HG03095 (cell line): ENCODE results near the gene TRAT1.

Experiments
- ATAC-seq: cut with Tn5 transposase; IDR thresholded peaks from one replicate; pipeline ENCODE4 v1.9.1; 2021; ENCODE audit warnings: moderate library complexity; ENCODE audit not compliant: unreplicated experiment

Gene TRAT1

GRCh38 chr3:108849075-108849474 lies 26.5 kb downstream of the TRAT1 start:
- no peak for ATAC-seq

GRCh38 chr3:108861401-108861800 lies 38.8 kb downstream of the TRAT1 start:
- ATAC-seq = no peak

GRCh38 chr3:108862865-108863798 lies 40.5 kb downstream of the TRAT1 start:
- ATAC-seq = peak; percentile 74

- no peak for ATAC-seq
Measured at GRCh38 chr3:108863799-108864135, 41.2 kb downstream of the TRAT1 start.

GRCh38 chr3:108877901-108878300 lies 55.3 kb downstream of the TRAT1 start:
- no peak for ATAC-seq

- no peak for ATAC-seq
Measured at GRCh38 chr3:108879915-108880314, 57.3 kb downstream of the TRAT1 start.

- ATAC-seq = no peak
Measured at GRCh38 chr3:108882762-108883161, 60.2 kb downstream of the TRAT1 start.

GRCh38 chr3:108883373-108883772 lies 60.8 kb downstream of the TRAT1 start:
- no peak for ATAC-seq

GRCh38 chr3:108887121-108887520 lies 64.5 kb downstream of the TRAT1 start:
- ATAC-seq = no peak

GRCh38 chr3:108887777-108888176 lies 65.2 kb downstream of the TRAT1 start:
- ATAC-seq = no peak

- no peak for ATAC-seq
Measured at GRCh38 chr3:108891833-108892232, 69.2 kb downstream of the TRAT1 start.

GRCh38 chr3:108894981-108895380 lies 72.4 kb downstream of the TRAT1 start:
- no peak for ATAC-seq

- no peak for ATAC-seq
Measured at GRCh38 chr3:108897883-108898282, 75.3 kb downstream of the TRAT1 start.

- no peak for ATAC-seq
Measured at GRCh38 chr3:108899530-108899929, 76.9 kb downstream of the TRAT1 start.
